Neural progenitor cell (in vitro differentiated cells): ENCODE measurements around the gene SLC25A27.

ENCODE experiments used
- CTCF ChIP-seq: fragments of 200-600 bp; sonication (generic); IDR thresholded peaks from 2 replicates; pipeline ENCODE4 v1.5.1; 2017; ENCODE audit warnings: antibody characterized with exemption, mild to moderate bottlenecking
- EZH2 ChIP-seq: fragments of 200-600 bp; sonication (generic); IDR thresholded peaks from 2 replicates; pipeline ENCODE4 v1.6.1; 2017; ENCODE audit warnings: antibody characterized with exemption, mild to moderate bottlenecking, moderate library complexity
- EZH2phosphoT487 ChIP-seq: fragments of 200-600 bp; sonication (generic); IDR thresholded peaks from 2 replicates; pipeline ENCODE4 v1.6.1; 2017; ENCODE audit warnings: antibody characterized with exemption

- TF ChIP-seq CTCF: no peak
- no peak for TF ChIP-seq EZH2phosphoT487
- no peak for TF ChIP-seq EZH2
These were observed 38.2 kb downstream of the SLC25A27 start for GRCh38 chr6:46690911-46691451.
